Measurements from ENCODE around the gene SIRT2.
A peak's percentile ranks its signal among the peaks of the same experiment; 100 is the strongest.

Gene SIRT2

GRCh38 chr19:38929929-38930775, 30.7 kb upstream of the SIRT2 start, which contains the start of gene SARS2:
SARS2 (minus strand) TSS chr19:38930763; CDS start chr19:38930736, 27 bp downstream.
- TF ChIP-seq CTBP1 (IDR thresholded peaks at IDR 0.05; ENCODE audit: borderline replicate concordance) (no peak), ELF4 (IDR thresholded peaks at IDR 0.05) (no peak), FOXA1 (IDR thresholded peaks at IDR 0.05) (no peak), ZNF384 (IDR thresholded peaks at IDR 0.05) (no peak), ARNT (IDR thresholded peaks at IDR 0.05) (no peak), FOXM1 (IDR thresholded peaks at IDR 0.05; ENCODE audit: borderline replicate concordance) (no peak), LEF1 (IDR thresholded peaks at IDR 0.05; ENCODE audit: borderline replicate concordance) (no peak), TARDBP (IDR thresholded peaks at IDR 0.05) (no peak), SP1 (IDR thresholded peaks at IDR 0.05) (no peak), FOXK2 (IDR thresholded peaks at IDR 0.05) (no peak), SUZ12 (IDR thresholded peaks at IDR 0.05) (no peak), BHLHE40 (IDR thresholded peaks at IDR 0.05; ENCODE audit: borderline replicate concordance) (no peak), NFRKB (IDR thresholded peaks at IDR 0.05) (no peak), L3MBTL2 (conservative IDR thresholded peaks at IDR 0.05) (no peak), HDGF (IDR thresholded peaks at IDR 0.05; ENCODE audit: borderline replicate concordance) (no peak)
- TF ChIP-seq, protein P1, sequence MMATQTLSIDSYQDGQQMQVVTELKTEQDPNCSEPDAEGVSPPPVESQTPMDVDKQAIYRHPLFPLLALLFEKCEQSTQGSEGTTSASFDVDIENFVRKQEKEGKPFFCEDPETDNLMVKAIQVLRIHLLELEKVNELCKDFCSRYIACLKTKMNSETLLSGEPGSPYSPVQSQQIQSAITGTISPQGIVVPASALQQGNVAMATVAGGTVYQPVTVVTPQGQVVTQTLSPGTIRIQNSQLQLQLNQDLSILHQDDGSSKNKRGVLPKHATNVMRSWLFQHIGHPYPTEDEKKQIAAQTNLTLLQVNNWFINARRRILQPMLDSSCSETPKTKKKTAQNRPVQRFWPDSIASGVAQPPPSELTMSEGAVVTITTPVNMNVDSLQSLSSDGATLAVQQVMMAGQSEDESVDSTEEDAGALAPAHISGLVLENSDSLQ (IDR thresholded peaks at IDR 0.05) = no peak
- POLR2A ChIA-PET = interaction anchor here (0.6 to 2.9 kb wide), 18 partner anchors 9 to 528 kb away, joined by 3 to 14 read pairs (median 4); partner anchors contain the start of genes ACTN4, FAM98C, HNRNPL and NFKBIB
- CTCF ChIA-PET = interaction anchor here (0.5 to 2.2 kb wide), 9 partner anchors 11 to 527 kb away, joined by 3 to 6 read pairs (median 4); partner anchors contain the start of genes ECH1, FAM98C, NFKBIB and SIRT2
- DNase-seq (ENCODE audit: extremely low spot score) = peak; percentile 98

DNA sequence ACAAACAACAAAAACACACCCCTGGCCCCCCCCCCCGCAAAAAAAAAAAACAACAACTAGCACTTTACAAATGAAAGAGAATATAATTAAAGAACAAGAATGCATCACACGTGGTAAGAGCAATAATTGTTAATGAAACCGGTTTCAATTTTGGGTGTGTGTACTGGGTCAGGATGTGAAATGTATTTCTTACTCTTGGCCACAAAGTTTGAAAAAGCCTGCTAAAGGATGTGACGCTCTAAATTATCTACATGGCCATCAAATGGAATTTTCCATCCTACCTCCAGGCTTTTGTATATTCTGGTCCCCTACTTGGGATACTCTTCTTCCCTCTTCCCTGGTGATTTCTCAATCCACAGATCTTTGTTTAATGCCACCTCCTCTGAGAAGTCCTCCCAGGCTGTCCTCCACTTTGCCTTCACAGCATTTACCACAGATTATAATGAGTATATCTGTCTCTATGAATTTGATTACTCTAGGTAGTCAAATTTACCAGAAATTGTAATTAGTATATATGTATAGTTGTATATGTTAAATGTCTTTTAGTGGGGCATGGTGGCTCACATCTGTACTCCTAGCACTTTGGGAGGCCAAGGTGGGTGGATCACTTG, 29.1 kb upstream of the SIRT2 start:
- CTCF ChIA-PET = no interaction called here
- TF ChIP-seq CTBP1 (IDR thresholded peaks at IDR 0.05; ENCODE audit: borderline replicate concordance) (no peak), SUZ12 (IDR thresholded peaks at IDR 0.05) (no peak), LEF1 (IDR thresholded peaks at IDR 0.05; ENCODE audit: borderline replicate concordance) (no peak), BHLHE40 (IDR thresholded peaks at IDR 0.05; ENCODE audit: borderline replicate concordance) (no peak), FOXM1 (IDR thresholded peaks at IDR 0.05; ENCODE audit: borderline replicate concordance) (no peak), FOXA1 (IDR thresholded peaks at IDR 0.05) (no peak), ARNT (IDR thresholded peaks at IDR 0.05) (no peak), L3MBTL2 (conservative IDR thresholded peaks at IDR 0.05) (no peak), ZNF384 (IDR thresholded peaks at IDR 0.05) (no peak), FOXK2 (IDR thresholded peaks at IDR 0.05) (no peak), SP1 (IDR thresholded peaks at IDR 0.05) (no peak), NFRKB (IDR thresholded peaks at IDR 0.05) (no peak)
- TF ChIP-seq, protein P1 (IDR thresholded peaks at IDR 0.05) = no peak
- POLR2A ChIA-PET = no interaction called here
- DNase-seq (ENCODE audit: extremely low spot score) = no peak

- POLR2A ChIA-PET = no interaction called here
- no peak for DNase-seq (ENCODE audit: extremely low spot score)
- CTCF ChIA-PET = interaction anchor here (0.6 kb wide), 1 partner anchor 409 kb away, joined by 3 read pairs; no protein-coding TSS in a partner anchor
- TF ChIP-seq L3MBTL2 (conservative IDR thresholded peaks at IDR 0.05) (no peak), ELF4 (IDR thresholded peaks at IDR 0.05) (no peak), FOXK2 (IDR thresholded peaks at IDR 0.05) (no peak)
Measured at GRCh38 chr19:38924388-38924787, 25.0 kb upstream of the SIRT2 start.

DNA sequence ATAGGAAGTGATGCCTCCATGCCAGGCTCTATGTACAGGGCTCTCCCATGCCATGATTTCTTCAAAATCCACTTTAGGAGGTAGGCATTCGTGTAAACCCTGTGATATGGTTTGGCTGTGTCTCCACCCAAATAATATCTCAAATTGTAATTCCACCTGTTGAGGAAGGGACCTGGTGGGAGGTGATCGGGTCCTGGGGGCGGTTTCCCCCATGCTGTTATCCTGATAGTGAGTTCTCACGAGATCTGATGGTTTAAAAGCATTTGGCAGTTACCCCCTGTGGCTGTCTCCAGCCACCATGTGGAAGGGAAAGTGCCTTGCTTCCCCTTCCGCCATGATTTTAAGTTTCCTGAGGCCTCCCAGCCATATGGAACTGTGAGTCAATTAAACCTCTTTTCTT, 23.1 kb upstream of the SIRT2 start:
- POLR2A ChIA-PET = no interaction called here
- TF ChIP-seq FOXA1 (IDR thresholded peaks at IDR 0.05) = no peak
- TF ChIP-seq L3MBTL2 (conservative IDR thresholded peaks at IDR 0.05) = no peak
- TF ChIP-seq CTBP1 (IDR thresholded peaks at IDR 0.05; ENCODE audit: borderline replicate concordance) = no peak
- DNase-seq (ENCODE audit: extremely low spot score) = no peak
- CTCF ChIA-PET = no interaction called here

- ChIA-PET CTCF (no interaction called here), POLR2A (interaction anchor here (0.7 to 1.2 kb wide), 2 partner anchors 9 to 13 kb away, joined by 3 read pairs; partner anchors contain the start of genes MRPS12 and SARS2)
- DNase-seq (ENCODE audit: extremely low spot score) = no peak
- TF ChIP-seq CTBP1 (IDR thresholded peaks at IDR 0.05; ENCODE audit: borderline replicate concordance) (no peak), ZNF384 (IDR thresholded peaks at IDR 0.05) (no peak), HDGF (IDR thresholded peaks at IDR 0.05; ENCODE audit: borderline replicate concordance) (no peak), LEF1 (IDR thresholded peaks at IDR 0.05; ENCODE audit: borderline replicate concordance) (no peak), FOXA1 (IDR thresholded peaks at IDR 0.05) (no peak), FOXM1 (IDR thresholded peaks at IDR 0.05; ENCODE audit: borderline replicate concordance) (no peak), TARDBP (IDR thresholded peaks at IDR 0.05) (no peak), L3MBTL2 (conservative IDR thresholded peaks at IDR 0.05) (no peak), ARNT (IDR thresholded peaks at IDR 0.05) (no peak), NFRKB (IDR thresholded peaks at IDR 0.05) (no peak)
- TF ChIP-seq, protein P1 (IDR thresholded peaks at IDR 0.05) = no peak
Measured at GRCh38 chr19:38921420-38922274, 22.2 kb upstream of the SIRT2 start.

Data from HEK293T (cell line).